Osteocyte (in vitro differentiated cells): ENCODE data around the gene PRPS1L1. TPM values are rescaled to one million over a fixed set of nuclear protein-coding genes. Genes with fewer than 3 reads are reported as not detected.
A peak's percentile ranks its signal among the peaks of the same experiment; 100 is the strongest.

Experiments
- DNase-seq: peaks from one replicate; pipeline ENCODE4 v3.0.0; 2021; ENCODE audit warnings: mixed read lengths; ENCODE audit not compliant: unreplicated experiment; ENCODE audit errors: extremely low spot score
- H3K27ac Mint-ChIP-seq: one replicate; pipeline ENCODE4 v1.8.0; 2021; ENCODE audit warnings: mild to moderate bottlenecking, mixed read lengths; ENCODE audit not compliant: unreplicated experiment
- H3K27me3 Mint-ChIP-seq: one replicate; pipeline ENCODE4 v1.8.0; 2021; ENCODE audit warnings: mixed read lengths; ENCODE audit not compliant: unreplicated experiment
- H3K36me3 Mint-ChIP-seq: one replicate; pipeline ENCODE4 v1.8.0; 2021; ENCODE audit warnings: mixed read lengths; ENCODE audit not compliant: unreplicated experiment
- H3K4me1 Mint-ChIP-seq: one replicate; pipeline ENCODE4 v1.8.0; 2021; ENCODE audit warnings: mixed read lengths; ENCODE audit not compliant: unreplicated experiment
- H3K4me3 Mint-ChIP-seq: one replicate; pipeline ENCODE4 v1.8.0; 2021; ENCODE audit warnings: mild to moderate bottlenecking, moderate library complexity, mixed read lengths; ENCODE audit not compliant: unreplicated experiment
- H3K9me3 Mint-ChIP-seq: one replicate; pipeline ENCODE4 v1.8.0; 2021; ENCODE audit warnings: mixed read lengths; ENCODE audit not compliant: unreplicated experiment
- CTCF ChIP-seq: fragments of 200-600 bp; sonication (generic); IDR thresholded peaks from 2 replicates; pipeline ENCODE4 v1.5.0; 2021; ENCODE audit warnings: antibody characterized with exemption, mild to moderate bottlenecking, moderate library complexity
- long read RNA-seq: library from polyadenylated mRNA; unstranded; transcript quantifications from one replicate; pipeline ENCODE4 v2.0.0, GENCODE V29; 2021
- total RNA-seq: library from RNA; stranded (reverse); gene quantifications from 2 replicates; pipeline ENCODE4 v1.2.1, GENCODE V29; 2021

Gene PRPS1L1
- not detected in 2 replicates for total RNA-seq
- long read RNA-seq, result 0 reads

- Mint-ChIP-seq H3K9me3 (no peaks in the 10 kb centered on the region), H3K4me1 (no peaks in the 10 kb centered on the region), H3K27me3 (peaks cover 3% of the 10 kb centered on the region), H3K27ac (no peak within 1 kb of the TSS), H3K4me3 (no peak within 1 kb of the TSS), H3K36me3 (no peaks in the 10 kb centered on the region)
- no peak for DNase-seq
- TF ChIP-seq CTCF, result no peak
Measured at GRCh38 chr7:18027628-18028027, at the start of gene PRPS1L1. TSS of gene PRPS1L1 (minus strand) at chr7:18027846.

GRCh38 chr7:18076461-18076860, 48.8 kb upstream of the PRPS1L1 start:
- Mint-ChIP-seq H3K4me1 (no peaks in the 10 kb centered on the region), H3K27me3 (peaks cover 27% of the 10 kb centered on the region), H3K4me3 (no peak overlapping the region), H3K36me3 (peaks cover under 1% of the 10 kb centered on the region), H3K27ac (no peak overlapping the region), H3K9me3 (peaks cover 15% of the 10 kb centered on the region)
- DNase-seq, result no peak
- no peak for TF ChIP-seq CTCF

GRCh38 chr7:18068745-18069144, 41.1 kb upstream of the PRPS1L1 start:
- DNase-seq, result no peak
- H3K36me3 Mint-ChIP-seq, result no peaks in the 10 kb centered on the region

GRCh38 chr7:18064242-18064838, 36.7 kb upstream of the PRPS1L1 start:
- TF ChIP-seq CTCF, result peak; percentile 32
- no peaks in the 10 kb centered on the region for H3K9me3 Mint-ChIP-seq
- no peak overlapping the region for H3K4me3 Mint-ChIP-seq
- peaks cover 24% of the 10 kb centered on the region for H3K27me3 Mint-ChIP-seq
- no peak for DNase-seq
- H3K27ac Mint-ChIP-seq, result no peak overlapping the region
- no peaks in the 10 kb centered on the region for H3K36me3 Mint-ChIP-seq
- H3K4me1 Mint-ChIP-seq, result no peaks in the 10 kb centered on the region

More at GRCh38 chr7:18068745-18069144, 41.1 kb upstream of the PRPS1L1 start:
- no peak overlapping the region for H3K27ac Mint-ChIP-seq
- H3K27me3 Mint-ChIP-seq, result peaks cover 2% of the 10 kb centered on the region
- no peak overlapping the region for H3K4me3 Mint-ChIP-seq
- no peaks in the 10 kb centered on the region for H3K9me3 Mint-ChIP-seq
- H3K4me1 Mint-ChIP-seq, result no peaks in the 10 kb centered on the region
- no peak for TF ChIP-seq CTCF

- no peaks in the 10 kb centered on the region for H3K4me1 Mint-ChIP-seq
- H3K36me3 Mint-ChIP-seq, result no peaks in the 10 kb centered on the region
- H3K4me3 Mint-ChIP-seq, result no peak overlapping the region
- peaks cover 24% of the 10 kb centered on the region for H3K27me3 Mint-ChIP-seq
- H3K9me3 Mint-ChIP-seq, result no peaks in the 10 kb centered on the region
- no peak for DNase-seq
- no peak for TF ChIP-seq CTCF
- H3K27ac Mint-ChIP-seq, result no peak overlapping the region
Measured at GRCh38 chr7:18063149-18063901, 35.7 kb upstream of the PRPS1L1 start.
